Uterus (tissue), 2 donors: ENCODE results near the gene ACAA2.

Experiments
- POLR2A ChIP-seq, 2 donors: fragments of 450-650 bp; IDR thresholded peaks; one replicate each; pipeline ENCODE4 v1.6.1; 2016; ENCODE audit warnings: antibody characterized with exemption in 2 of 2, mild to moderate bottlenecking in 1 of 2, moderate library complexity in 1 of 2
- TF ChIP-seq, protein P1 (sequence below), 4 experiments: fragments of 200-600 bp in 2 of 4; fragments of 450-650 bp in 2 of 4; sonication (generic) in 2 of 4; IDR thresholded peaks; one replicate each; pipeline ENCODE4 v1.5.1; 2016 to 2019; ENCODE audit warnings: antibody characterized with exemption in 4 of 4, mild to moderate bottlenecking in 2 of 4, moderate library complexity in 1 of 4

DNA sequence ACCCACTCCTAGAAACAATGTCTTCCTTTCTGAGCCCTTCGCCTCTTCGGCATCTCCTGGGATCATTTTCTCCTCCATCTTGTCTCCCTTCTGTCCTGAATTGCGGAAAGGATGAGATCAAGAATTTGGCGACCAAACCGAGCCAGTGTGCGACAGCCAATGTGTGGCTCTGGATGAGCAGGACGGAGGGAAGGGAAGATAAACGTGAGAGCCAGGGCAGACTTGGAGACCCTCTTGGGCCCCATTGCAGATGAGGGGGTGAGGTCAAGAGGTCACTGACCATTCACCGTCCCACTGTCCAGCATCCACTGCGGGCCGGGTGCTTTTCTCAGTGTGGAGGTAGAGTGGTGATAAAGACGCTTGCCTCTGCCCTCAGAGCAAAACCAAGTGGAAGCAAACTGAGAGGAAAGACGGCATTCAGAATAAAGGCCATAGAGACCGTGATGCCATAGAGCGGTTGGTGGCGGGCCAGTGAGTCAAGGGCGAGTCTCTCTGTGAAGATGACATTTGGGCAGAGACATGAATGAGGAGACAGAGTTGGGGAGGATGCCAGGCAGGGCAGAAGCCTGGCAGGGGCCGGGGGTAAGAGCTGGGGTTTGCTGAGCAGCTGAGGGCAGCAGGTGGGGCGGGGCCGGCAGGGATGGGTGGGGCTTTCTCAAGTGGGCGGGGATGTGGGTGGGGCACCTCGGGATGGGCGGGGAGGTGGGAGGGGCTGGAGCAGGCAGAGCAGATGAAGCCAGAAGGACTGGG, 55.6 kb downstream of the ACAA2 start:
- TF ChIP-seq, protein P1, sequence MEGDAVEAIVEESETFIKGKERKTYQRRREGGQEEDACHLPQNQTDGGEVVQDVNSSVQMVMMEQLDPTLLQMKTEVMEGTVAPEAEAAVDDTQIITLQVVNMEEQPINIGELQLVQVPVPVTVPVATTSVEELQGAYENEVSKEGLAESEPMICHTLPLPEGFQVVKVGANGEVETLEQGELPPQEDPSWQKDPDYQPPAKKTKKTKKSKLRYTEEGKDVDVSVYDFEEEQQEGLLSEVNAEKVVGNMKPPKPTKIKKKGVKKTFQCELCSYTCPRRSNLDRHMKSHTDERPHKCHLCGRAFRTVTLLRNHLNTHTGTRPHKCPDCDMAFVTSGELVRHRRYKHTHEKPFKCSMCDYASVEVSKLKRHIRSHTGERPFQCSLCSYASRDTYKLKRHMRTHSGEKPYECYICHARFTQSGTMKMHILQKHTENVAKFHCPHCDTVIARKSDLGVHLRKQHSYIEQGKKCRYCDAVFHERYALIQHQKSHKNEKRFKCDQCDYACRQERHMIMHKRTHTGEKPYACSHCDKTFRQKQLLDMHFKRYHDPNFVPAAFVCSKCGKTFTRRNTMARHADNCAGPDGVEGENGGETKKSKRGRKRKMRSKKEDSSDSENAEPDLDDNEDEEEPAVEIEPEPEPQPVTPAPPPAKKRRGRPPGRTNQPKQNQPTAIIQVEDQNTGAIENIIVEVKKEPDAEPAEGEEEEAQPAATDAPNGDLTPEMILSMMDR (IDR thresholded peaks at IDR 0.05) = no peak
- TF ChIP-seq POLR2A (IDR thresholded peaks at IDR 0.05) = no peak
